ENCODE data around the gene HSPA6. TPM values are rescaled to one million over a fixed set of nuclear protein-coding genes. Genes with fewer than 3 reads are reported as not detected.
A peak's percentile ranks its signal among the peaks of the same experiment; 100 is the strongest.

The HSPA6 gene
- total RNA-seq, 1 donor from 2014 or later: not detected

DNA sequence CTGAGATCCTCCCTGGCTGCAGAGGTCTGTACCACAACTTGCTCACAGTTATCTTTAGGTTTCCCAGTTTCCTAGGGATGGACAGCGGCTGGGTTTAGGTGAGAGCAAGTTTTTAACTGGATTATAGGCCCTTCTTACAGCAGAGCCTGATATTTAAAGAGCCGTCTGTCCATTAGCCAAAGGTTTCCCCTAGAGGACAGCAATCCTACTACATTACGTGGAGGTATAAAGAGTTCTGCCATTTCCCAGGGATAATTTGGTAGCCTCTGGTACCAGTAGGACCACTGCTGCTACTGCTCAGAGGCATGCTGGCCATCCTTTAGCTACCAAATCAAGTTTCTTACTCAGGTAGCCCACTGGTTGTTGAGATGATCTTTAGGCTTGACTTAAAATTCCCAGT is 41.0 kb upstream of the HSPA6 start:
- no peaks in the 10 kb centered on the region for H3K4me1 Mint-ChIP-seq
- no peak overlapping the region for H3K4me3 Mint-ChIP-seq
- H3K27ac Mint-ChIP-seq (ENCODE audit: unreplicated experiment): no peak overlapping the region
- TF ChIP-seq, protein P1, sequence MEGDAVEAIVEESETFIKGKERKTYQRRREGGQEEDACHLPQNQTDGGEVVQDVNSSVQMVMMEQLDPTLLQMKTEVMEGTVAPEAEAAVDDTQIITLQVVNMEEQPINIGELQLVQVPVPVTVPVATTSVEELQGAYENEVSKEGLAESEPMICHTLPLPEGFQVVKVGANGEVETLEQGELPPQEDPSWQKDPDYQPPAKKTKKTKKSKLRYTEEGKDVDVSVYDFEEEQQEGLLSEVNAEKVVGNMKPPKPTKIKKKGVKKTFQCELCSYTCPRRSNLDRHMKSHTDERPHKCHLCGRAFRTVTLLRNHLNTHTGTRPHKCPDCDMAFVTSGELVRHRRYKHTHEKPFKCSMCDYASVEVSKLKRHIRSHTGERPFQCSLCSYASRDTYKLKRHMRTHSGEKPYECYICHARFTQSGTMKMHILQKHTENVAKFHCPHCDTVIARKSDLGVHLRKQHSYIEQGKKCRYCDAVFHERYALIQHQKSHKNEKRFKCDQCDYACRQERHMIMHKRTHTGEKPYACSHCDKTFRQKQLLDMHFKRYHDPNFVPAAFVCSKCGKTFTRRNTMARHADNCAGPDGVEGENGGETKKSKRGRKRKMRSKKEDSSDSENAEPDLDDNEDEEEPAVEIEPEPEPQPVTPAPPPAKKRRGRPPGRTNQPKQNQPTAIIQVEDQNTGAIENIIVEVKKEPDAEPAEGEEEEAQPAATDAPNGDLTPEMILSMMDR (conservative IDR thresholded peaks at IDR 0.05): no peak
- DNase-seq (ENCODE audit: low read depth, low spot score): no peak
- no peaks in the 10 kb centered on the region for H3K36me3 Mint-ChIP-seq (ENCODE audit: low read depth)
- H3K27me3 Mint-ChIP-seq (ENCODE audit: low read depth): peaks cover 34% of the 10 kb centered on the region
- H3K9me3 Mint-ChIP-seq: peaks cover 3% of the 10 kb centered on the region

DNA sequence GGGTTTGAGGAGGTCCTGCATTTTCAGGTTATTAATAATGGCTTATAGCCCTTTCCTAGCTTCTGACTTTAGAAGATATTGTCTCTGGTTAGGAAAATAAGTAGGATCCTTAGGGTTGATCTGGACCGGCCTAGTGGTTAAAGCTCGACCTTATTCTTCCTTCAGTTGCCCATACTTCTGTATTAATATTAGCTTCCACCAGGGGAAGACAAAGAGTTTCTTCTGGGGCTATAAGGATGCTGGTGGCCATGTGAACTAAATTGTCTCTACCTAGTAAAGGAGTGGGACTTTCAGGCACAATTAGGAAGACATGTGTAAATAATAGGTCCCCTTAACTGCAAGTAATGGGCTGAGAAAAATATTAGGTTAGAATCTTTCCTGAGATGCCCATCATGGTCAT is 39.7 kb upstream of the HSPA6 start:
- H3K4me3 Mint-ChIP-seq: no peak overlapping the region
- TF ChIP-seq, protein P1 (conservative IDR thresholded peaks at IDR 0.05): peak; percentile 38

DNA sequence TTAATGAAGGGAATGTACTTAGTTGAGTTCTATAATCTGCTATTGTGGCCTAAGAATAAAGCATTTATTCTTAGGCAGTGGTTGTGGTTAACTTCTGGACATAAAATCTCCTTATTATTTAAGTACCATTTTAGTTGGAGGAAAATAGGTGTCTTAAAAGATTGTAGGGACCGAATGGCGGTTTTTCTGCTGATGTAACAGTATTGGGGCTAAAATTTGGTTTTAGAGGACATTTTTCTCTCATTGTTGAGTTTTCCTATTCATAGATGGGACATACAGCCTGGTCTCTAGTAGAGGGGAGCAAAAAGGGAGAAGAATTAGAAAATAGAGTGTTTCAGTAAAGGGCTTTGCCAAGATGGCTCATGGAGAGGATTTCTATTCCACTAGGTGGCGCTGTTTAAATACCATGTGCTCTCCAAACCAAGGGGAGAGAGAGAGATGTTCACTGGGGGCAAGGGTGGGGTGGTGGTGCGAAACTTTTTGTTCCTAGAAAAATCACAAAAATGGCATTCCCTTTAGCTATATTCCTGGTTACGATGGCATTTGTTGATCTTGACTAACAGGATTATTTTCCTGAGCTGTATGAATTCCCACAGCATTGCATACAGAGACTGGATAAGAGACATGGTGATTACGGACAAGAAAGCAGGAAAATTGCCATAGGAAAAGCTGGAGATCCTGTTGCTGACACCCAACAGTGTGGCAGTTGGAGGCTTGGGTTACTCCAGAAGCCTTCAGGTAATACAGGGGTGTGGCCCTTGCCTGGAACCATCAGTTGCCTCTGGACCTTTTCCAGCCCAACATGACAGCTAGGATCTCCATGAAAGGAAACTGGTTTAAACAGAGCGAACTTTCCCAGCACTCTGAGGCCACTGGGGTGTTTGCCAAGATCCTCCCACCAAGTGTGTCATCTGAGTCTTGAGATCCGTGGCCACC is 37.3 kb upstream of the HSPA6 start:
- H3K9me3 Mint-ChIP-seq: no peaks in the 10 kb centered on the region
- H3K27me3 Mint-ChIP-seq (ENCODE audit: low read depth): peaks cover 69% of the 10 kb centered on the region
- DNase-seq (ENCODE audit: low read depth, low spot score): peak; percentile 25
- H3K4me1 Mint-ChIP-seq: no peaks in the 10 kb centered on the region
- H3K27ac Mint-ChIP-seq (ENCODE audit: unreplicated experiment): no peak overlapping the region
- TF ChIP-seq, protein P1 (conservative IDR thresholded peaks at IDR 0.05): peak; percentile 79
- H3K4me3 Mint-ChIP-seq: no peak overlapping the region
- no peaks in the 10 kb centered on the region for H3K36me3 Mint-ChIP-seq (ENCODE audit: low read depth)

More for the DNA sequence above, 39.7 kb upstream of the HSPA6 start:
- Mint-ChIP-seq H3K4me1 (no peaks in the 10 kb centered on the region), H3K27ac (ENCODE audit: unreplicated experiment) (no peak overlapping the region), H3K27me3 (ENCODE audit: low read depth) (peaks cover 44% of the 10 kb centered on the region), H3K36me3 (ENCODE audit: low read depth) (no peaks in the 10 kb centered on the region), H3K9me3 (no peaks in the 10 kb centered on the region)
- no peak for DNase-seq (ENCODE audit: low read depth, low spot score)

DNA sequence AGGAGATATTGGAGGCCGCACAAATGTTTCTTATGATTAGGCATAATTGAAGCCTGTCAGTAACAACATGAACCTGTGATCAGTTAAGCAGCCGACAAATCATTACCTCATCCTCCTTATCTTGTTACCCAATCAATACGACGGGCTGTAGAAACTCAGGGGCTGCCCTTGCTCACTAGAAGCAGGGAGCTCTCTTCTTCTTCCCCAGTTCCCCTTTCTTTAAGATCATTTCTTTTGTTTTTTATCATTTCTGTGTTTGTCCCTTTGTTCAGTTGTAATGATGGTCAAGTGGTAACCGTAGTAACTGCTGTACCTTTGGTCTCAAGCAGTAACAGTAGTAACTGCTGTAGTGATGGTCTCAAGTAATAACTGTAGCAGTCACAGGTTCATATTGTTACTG is 32.9 kb upstream of the HSPA6 start:
- Mint-ChIP-seq H3K9me3 (no peaks in the 10 kb centered on the region), H3K36me3 (ENCODE audit: low read depth) (no peaks in the 10 kb centered on the region), H3K27me3 (ENCODE audit: low read depth) (peaks cover 95% of the 10 kb centered on the region), H3K4me1 (peaks cover 4% of the 10 kb centered on the region), H3K4me3 (no peak overlapping the region), H3K27ac (ENCODE audit: unreplicated experiment) (no peak overlapping the region)
- TF ChIP-seq, protein P1 (conservative IDR thresholded peaks at IDR 0.05): no peak
- DNase-seq (ENCODE audit: low read depth, low spot score): no peak

DNA sequence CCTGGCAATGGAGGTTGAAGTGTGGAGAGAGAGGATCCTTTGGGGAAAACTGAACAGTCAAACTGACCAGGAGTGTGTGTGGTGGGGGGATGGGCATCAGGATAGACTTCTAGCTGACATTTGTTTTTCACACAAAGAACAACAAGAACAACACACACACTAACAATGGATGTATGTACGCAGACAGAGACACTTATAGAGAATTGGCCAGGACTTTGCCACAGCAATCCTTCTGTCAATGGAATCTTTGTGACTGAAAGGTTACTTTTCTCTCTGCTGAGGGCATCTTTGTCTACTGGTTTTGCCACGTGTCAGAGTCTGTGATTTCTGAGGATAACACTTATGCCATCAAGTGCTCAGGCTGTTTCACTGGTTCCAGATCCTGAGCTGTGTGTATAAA is 31.5 kb upstream of the HSPA6 start:
- peaks cover 4% of the 10 kb centered on the region for H3K4me1 Mint-ChIP-seq
- no peak overlapping the region for H3K27ac Mint-ChIP-seq (ENCODE audit: unreplicated experiment)
- H3K4me3 Mint-ChIP-seq: no peak overlapping the region

More for the DNA sequence above, 31.5 kb upstream of the HSPA6 start:
- Mint-ChIP-seq H3K27me3 (ENCODE audit: low read depth) (peaks cover 94% of the 10 kb centered on the region), H3K36me3 (ENCODE audit: low read depth) (no peaks in the 10 kb centered on the region), H3K9me3 (no peaks in the 10 kb centered on the region)
- DNase-seq (ENCODE audit: low read depth, low spot score): no peak
- TF ChIP-seq, protein P1 (conservative IDR thresholded peaks at IDR 0.05): no peak
